ENCODE data around the gene LPO.

LPO gene

GRCh38 chr17:58308173-58308984 is 70.0 kb downstream of the LPO start:
- H3K9ac ChIP-seq (ENCODE audit: low read length): no peak overlapping the region
- no peaks in the 10 kb centered on the region for H3K36me3 ChIP-seq (ENCODE audit: control insufficient read depth, insufficient read depth, low read length)
- no peaks in the 10 kb centered on the region for H3K27me3 ChIP-seq (ENCODE audit: control insufficient read depth, insufficient read depth, low read length)
- H3K27ac ChIP-seq (ENCODE audit: low read depth, low read length): no peak overlapping the region
- H3K4me1 ChIP-seq (ENCODE audit: control insufficient read depth, insufficient read depth, low read length): no peaks in the 10 kb centered on the region
- no peak overlapping the region for H3K4me3 ChIP-seq (ENCODE audit: low read length)

GRCh38 chr17:58308985-58309917 is 70.9 kb downstream of the LPO start:
- Histone ChIP-seq H3K4me1 (ENCODE audit: control insufficient read depth, insufficient read depth, low read length) (no peaks in the 10 kb centered on the region), H3K36me3 (ENCODE audit: control insufficient read depth, insufficient read depth, low read length) (no peaks in the 10 kb centered on the region), H3K9ac (ENCODE audit: low read length) (no peak overlapping the region), H3K27ac (ENCODE audit: low read depth, low read length) (no peak overlapping the region), H3K4me3 (ENCODE audit: low read length) (no peak overlapping the region), H3K27me3 (ENCODE audit: control insufficient read depth, insufficient read depth, low read length) (no peaks in the 10 kb centered on the region)

GRCh38 chr17:58309918-58310259 is 71.5 kb downstream of the LPO start:
- no peaks in the 10 kb centered on the region for H3K36me3 ChIP-seq (ENCODE audit: control insufficient read depth, insufficient read depth, low read length)
- no peaks in the 10 kb centered on the region for H3K4me1 ChIP-seq (ENCODE audit: control insufficient read depth, insufficient read depth, low read length)
- no peak overlapping the region for H3K9ac ChIP-seq (ENCODE audit: low read length)
- no peak overlapping the region for H3K4me3 ChIP-seq (ENCODE audit: low read length)
- no peaks in the 10 kb centered on the region for H3K27me3 ChIP-seq (ENCODE audit: control insufficient read depth, insufficient read depth, low read length)
- H3K27ac ChIP-seq (ENCODE audit: low read depth, low read length): no peak overlapping the region

- H3K27me3 ChIP-seq (ENCODE audit: control insufficient read depth, insufficient read depth, low read length): no peaks in the 10 kb centered on the region
These were observed 72.4 kb downstream of the LPO start for GRCh38 chr17:58310511-58311428.

GRCh38 chr17:58311429-58311894 is 73.1 kb downstream of the LPO start:
- H3K27ac ChIP-seq (ENCODE audit: low read depth, low read length): no peak overlapping the region
- H3K36me3 ChIP-seq (ENCODE audit: control insufficient read depth, insufficient read depth, low read length): no peaks in the 10 kb centered on the region
- H3K4me3 ChIP-seq (ENCODE audit: low read length): no peak overlapping the region
- no peaks in the 10 kb centered on the region for H3K4me1 ChIP-seq (ENCODE audit: control insufficient read depth, insufficient read depth, low read length)
- H3K9ac ChIP-seq (ENCODE audit: low read length): no peak overlapping the region
- no peaks in the 10 kb centered on the region for H3K27me3 ChIP-seq (ENCODE audit: control insufficient read depth, insufficient read depth, low read length)

More at GRCh38 chr17:58310511-58311428, 72.4 kb downstream of the LPO start:
- Histone ChIP-seq H3K4me1 (ENCODE audit: control insufficient read depth, insufficient read depth, low read length) (no peaks in the 10 kb centered on the region), H3K36me3 (ENCODE audit: control insufficient read depth, insufficient read depth, low read length) (no peaks in the 10 kb centered on the region), H3K27ac (ENCODE audit: low read depth, low read length) (no peak overlapping the region), H3K9ac (ENCODE audit: low read length) (no peak overlapping the region), H3K4me3 (ENCODE audit: low read length) (no peak overlapping the region)

- no peaks in the 10 kb centered on the region for H3K36me3 ChIP-seq (ENCODE audit: control insufficient read depth, insufficient read depth, low read length)
- no peak overlapping the region for H3K27ac ChIP-seq (ENCODE audit: low read depth, low read length)
- H3K4me3 ChIP-seq (ENCODE audit: low read length): no peak overlapping the region
- H3K9ac ChIP-seq (ENCODE audit: low read length): no peak overlapping the region
- no peaks in the 10 kb centered on the region for H3K4me1 ChIP-seq (ENCODE audit: control insufficient read depth, insufficient read depth, low read length)
- no peaks in the 10 kb centered on the region for H3K27me3 ChIP-seq (ENCODE audit: control insufficient read depth, insufficient read depth, low read length)
These were observed 73.7 kb downstream of the LPO start for GRCh38 chr17:58312021-58312630.

- H3K9ac ChIP-seq (ENCODE audit: low read length): no peak overlapping the region
- H3K4me3 ChIP-seq (ENCODE audit: low read length): no peak overlapping the region
- H3K36me3 ChIP-seq (ENCODE audit: control insufficient read depth, insufficient read depth, low read length): no peaks in the 10 kb centered on the region
These were observed 74.4 kb downstream of the LPO start for GRCh38 chr17:58312829-58313228.

GRCh38 chr17:58313815-58314705 is 75.7 kb downstream of the LPO start:
- no peaks in the 10 kb centered on the region for H3K27me3 ChIP-seq (ENCODE audit: control insufficient read depth, insufficient read depth, low read length)
- no peak overlapping the region for H3K9ac ChIP-seq (ENCODE audit: low read length)
- H3K4me1 ChIP-seq (ENCODE audit: control insufficient read depth, insufficient read depth, low read length): no peaks in the 10 kb centered on the region
- H3K4me3 ChIP-seq (ENCODE audit: low read length): no peak overlapping the region
- no peak overlapping the region for H3K27ac ChIP-seq (ENCODE audit: low read depth, low read length)
- H3K36me3 ChIP-seq (ENCODE audit: control insufficient read depth, insufficient read depth, low read length): no peaks in the 10 kb centered on the region

More at GRCh38 chr17:58312829-58313228, 74.4 kb downstream of the LPO start:
- Histone ChIP-seq H3K27ac (ENCODE audit: low read depth, low read length) (no peak overlapping the region), H3K27me3 (ENCODE audit: control insufficient read depth, insufficient read depth, low read length) (no peaks in the 10 kb centered on the region), H3K4me1 (ENCODE audit: control insufficient read depth, insufficient read depth, low read length) (no peaks in the 10 kb centered on the region)

GRCh38 chr17:58314706-58315015 is 76.3 kb downstream of the LPO start:
- Histone ChIP-seq H3K27ac (ENCODE audit: low read depth, low read length) (no peak overlapping the region), H3K27me3 (ENCODE audit: control insufficient read depth, insufficient read depth, low read length) (no peaks in the 10 kb centered on the region), H3K4me1 (ENCODE audit: control insufficient read depth, insufficient read depth, low read length) (no peaks in the 10 kb centered on the region), H3K36me3 (ENCODE audit: control insufficient read depth, insufficient read depth, low read length) (no peaks in the 10 kb centered on the region), H3K4me3 (ENCODE audit: low read length) (no peak overlapping the region), H3K9ac (ENCODE audit: low read length) (no peak overlapping the region)

- no peaks in the 10 kb centered on the region for H3K27me3 ChIP-seq (ENCODE audit: control insufficient read depth, insufficient read depth, low read length)
- no peak overlapping the region for H3K4me3 ChIP-seq (ENCODE audit: low read length)
- H3K9ac ChIP-seq (ENCODE audit: low read length): no peak overlapping the region
- H3K4me1 ChIP-seq (ENCODE audit: control insufficient read depth, insufficient read depth, low read length): no peaks in the 10 kb centered on the region
- no peak overlapping the region for H3K27ac ChIP-seq (ENCODE audit: low read depth, low read length)
- H3K36me3 ChIP-seq (ENCODE audit: control insufficient read depth, insufficient read depth, low read length): no peaks in the 10 kb centered on the region
These were observed 76.9 kb downstream of the LPO start for GRCh38 chr17:58315281-58315711.

- H3K36me3 ChIP-seq (ENCODE audit: control insufficient read depth, insufficient read depth, low read length): no peaks in the 10 kb centered on the region
- H3K4me3 ChIP-seq (ENCODE audit: low read length): no peak overlapping the region
- no peak overlapping the region for H3K27ac ChIP-seq (ENCODE audit: low read depth, low read length)
- H3K9ac ChIP-seq (ENCODE audit: low read length): no peak overlapping the region
- H3K27me3 ChIP-seq (ENCODE audit: control insufficient read depth, insufficient read depth, low read length): no peaks in the 10 kb centered on the region
- no peaks in the 10 kb centered on the region for H3K4me1 ChIP-seq (ENCODE audit: control insufficient read depth, insufficient read depth, low read length)
These were observed 77.4 kb downstream of the LPO start for GRCh38 chr17:58315750-58316149.
